ENCODE results near the gene DAPK2.

DNA sequence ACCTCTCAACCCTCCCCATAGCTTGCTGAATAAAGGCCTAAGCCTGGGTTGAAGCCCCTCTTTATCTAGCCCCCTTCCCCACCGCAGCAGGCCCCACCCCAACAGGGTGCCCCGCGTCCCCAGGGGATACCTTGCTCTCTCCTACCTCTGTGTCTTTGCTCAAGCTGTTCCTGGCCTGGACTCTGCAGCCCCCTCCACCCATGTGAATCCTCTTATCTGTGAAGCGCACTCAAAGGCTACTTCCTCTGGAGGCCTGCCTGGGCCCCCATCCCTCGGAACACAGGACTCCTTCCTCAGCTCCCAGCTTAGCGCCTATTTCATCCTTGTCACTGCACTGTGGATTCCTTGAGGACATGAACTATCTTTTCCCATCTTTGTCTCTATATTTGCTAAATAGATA lies 151.1 kb downstream of the DAPK2 start:
- TF ChIP-seq, protein P1, sequence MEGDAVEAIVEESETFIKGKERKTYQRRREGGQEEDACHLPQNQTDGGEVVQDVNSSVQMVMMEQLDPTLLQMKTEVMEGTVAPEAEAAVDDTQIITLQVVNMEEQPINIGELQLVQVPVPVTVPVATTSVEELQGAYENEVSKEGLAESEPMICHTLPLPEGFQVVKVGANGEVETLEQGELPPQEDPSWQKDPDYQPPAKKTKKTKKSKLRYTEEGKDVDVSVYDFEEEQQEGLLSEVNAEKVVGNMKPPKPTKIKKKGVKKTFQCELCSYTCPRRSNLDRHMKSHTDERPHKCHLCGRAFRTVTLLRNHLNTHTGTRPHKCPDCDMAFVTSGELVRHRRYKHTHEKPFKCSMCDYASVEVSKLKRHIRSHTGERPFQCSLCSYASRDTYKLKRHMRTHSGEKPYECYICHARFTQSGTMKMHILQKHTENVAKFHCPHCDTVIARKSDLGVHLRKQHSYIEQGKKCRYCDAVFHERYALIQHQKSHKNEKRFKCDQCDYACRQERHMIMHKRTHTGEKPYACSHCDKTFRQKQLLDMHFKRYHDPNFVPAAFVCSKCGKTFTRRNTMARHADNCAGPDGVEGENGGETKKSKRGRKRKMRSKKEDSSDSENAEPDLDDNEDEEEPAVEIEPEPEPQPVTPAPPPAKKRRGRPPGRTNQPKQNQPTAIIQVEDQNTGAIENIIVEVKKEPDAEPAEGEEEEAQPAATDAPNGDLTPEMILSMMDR (IDR thresholded peaks at IDR 0.05) = no peak
- no peak for TF ChIP-seq POLR2AphosphoS5 (IDR thresholded peaks at IDR 0.05)
- no peak for TF ChIP-seq POLR2A (IDR thresholded peaks at IDR 0.05)
